A549 (cell line): Measurements from ENCODE around the gene ESYT3.

Experiments used
- CHD2 ChIP-seq: fragments of 150-350 bp; IDR thresholded peaks from 2 replicates; pipeline ENCODE4 v1.6.1; 2014; ENCODE audit warnings: low read length; ENCODE audit not compliant: partially characterized antibody
- EP300 ChIP-seq, 2 experiments: fragments of >200 bp; sonication (Bioruptor Twin); formaldehyde crosslinking; IDR thresholded peaks; 2 replicates in 1 of 2; 3 replicates in 1 of 2; pipeline ENCODE4 v1.6.1; 2016 to 2017
- FOSL2 ChIP-seq, 2 experiments: fragments of 450-650 bp in 1 of 2; fragments of >200 bp in 1 of 2; sonication (Bioruptor Twin) in 1 of 2; formaldehyde crosslinking; IDR thresholded peaks; 2 replicates each; pipeline versions ENCODE4 v1.5.0 to v1.6.1; 2016 to 2020; ENCODE audit warnings: mild to moderate bottlenecking in 1 of 2, moderate library complexity in 1 of 2
- POLR2A ChIP-seq: IDR thresholded peaks from 2 replicates; pipeline ENCODE4 v1.6.1; 2012; ENCODE audit warnings: mild to moderate bottlenecking, low read length
- RNF2 ChIP-seq: fragments of 200-600 bp; sonication (generic); IDR thresholded peaks from 2 replicates; pipeline ENCODE4 v1.6.1; 2016; ENCODE audit warnings: low read depth, mild to moderate bottlenecking, antibody characterized with exemption, moderate library complexity, borderline replicate concordance
- SMC3 ChIP-seq: fragments of >200 bp; sonication (Bioruptor Twin); formaldehyde crosslinking; IDR thresholded peaks from 3 replicates; pipeline ENCODE4 v1.6.1; 2018; ENCODE audit warnings: inconsistent platforms
- ZFP36 ChIP-seq: fragments of 450-650 bp; IDR thresholded peaks from 2 replicates; pipeline ENCODE4 v1.6.1; 2014; ENCODE audit warnings: borderline replicate concordance; ENCODE audit not compliant: partially characterized antibody
- TF ChIP-seq, protein P1 (sequence below): fragments of >200 bp; sonication (Bioruptor Twin); formaldehyde crosslinking; IDR thresholded peaks from 3 replicates; pipeline ENCODE4 v1.5.1; 2016
- TF ChIP-seq, protein P2 (sequence below): fragments of 200-600 bp; sonication (generic); IDR thresholded peaks from 2 replicates; pipeline ENCODE4 v1.6.1; 2016; ENCODE audit warnings: antibody characterized with exemption, mild to moderate bottlenecking, moderate library complexity
- TF ChIP-seq, protein P3 (sequence below): IDR thresholded peaks from 2 replicates; pipeline ENCODE4 v1.6.1; 2012

DNA sequence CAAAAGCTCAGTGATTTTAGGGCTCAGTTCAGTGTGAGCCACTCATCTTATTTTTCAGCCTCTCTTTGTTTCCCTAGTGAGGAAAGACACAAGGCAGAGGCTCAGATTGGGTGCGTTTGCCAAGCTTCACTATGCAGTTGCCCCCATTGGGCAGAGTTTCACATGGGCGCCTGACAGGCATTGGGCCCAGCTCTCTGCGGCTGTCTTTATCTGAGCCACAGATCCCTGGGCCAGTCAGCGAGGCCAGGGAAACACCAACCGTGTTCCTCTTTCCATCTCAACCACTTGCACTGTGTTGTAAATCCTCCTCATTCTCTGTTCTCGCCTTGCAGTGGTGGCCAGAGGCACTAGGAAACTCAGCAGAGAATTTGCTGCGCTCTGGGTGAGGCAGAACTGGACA lies 10.8 kb downstream of the ESYT3 start:
- TF ChIP-seq RNF2 (no peak), SMC3 (no peak), ZFP36 (no peak), FOSL2 (IDR thresholded peaks at IDR 0.05) (no peak), FOSL2 (CRISPR knock-in tag; IDR thresholded peaks at IDR 0.05) (no peak), EP300 (IDR thresholded peaks at IDR 0.05) (no peak), POLR2A (no peak), CHD2 (no peak)
- TF ChIP-seq, protein P1, sequence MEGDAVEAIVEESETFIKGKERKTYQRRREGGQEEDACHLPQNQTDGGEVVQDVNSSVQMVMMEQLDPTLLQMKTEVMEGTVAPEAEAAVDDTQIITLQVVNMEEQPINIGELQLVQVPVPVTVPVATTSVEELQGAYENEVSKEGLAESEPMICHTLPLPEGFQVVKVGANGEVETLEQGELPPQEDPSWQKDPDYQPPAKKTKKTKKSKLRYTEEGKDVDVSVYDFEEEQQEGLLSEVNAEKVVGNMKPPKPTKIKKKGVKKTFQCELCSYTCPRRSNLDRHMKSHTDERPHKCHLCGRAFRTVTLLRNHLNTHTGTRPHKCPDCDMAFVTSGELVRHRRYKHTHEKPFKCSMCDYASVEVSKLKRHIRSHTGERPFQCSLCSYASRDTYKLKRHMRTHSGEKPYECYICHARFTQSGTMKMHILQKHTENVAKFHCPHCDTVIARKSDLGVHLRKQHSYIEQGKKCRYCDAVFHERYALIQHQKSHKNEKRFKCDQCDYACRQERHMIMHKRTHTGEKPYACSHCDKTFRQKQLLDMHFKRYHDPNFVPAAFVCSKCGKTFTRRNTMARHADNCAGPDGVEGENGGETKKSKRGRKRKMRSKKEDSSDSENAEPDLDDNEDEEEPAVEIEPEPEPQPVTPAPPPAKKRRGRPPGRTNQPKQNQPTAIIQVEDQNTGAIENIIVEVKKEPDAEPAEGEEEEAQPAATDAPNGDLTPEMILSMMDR: no peak
- TF ChIP-seq, protein P2, sequence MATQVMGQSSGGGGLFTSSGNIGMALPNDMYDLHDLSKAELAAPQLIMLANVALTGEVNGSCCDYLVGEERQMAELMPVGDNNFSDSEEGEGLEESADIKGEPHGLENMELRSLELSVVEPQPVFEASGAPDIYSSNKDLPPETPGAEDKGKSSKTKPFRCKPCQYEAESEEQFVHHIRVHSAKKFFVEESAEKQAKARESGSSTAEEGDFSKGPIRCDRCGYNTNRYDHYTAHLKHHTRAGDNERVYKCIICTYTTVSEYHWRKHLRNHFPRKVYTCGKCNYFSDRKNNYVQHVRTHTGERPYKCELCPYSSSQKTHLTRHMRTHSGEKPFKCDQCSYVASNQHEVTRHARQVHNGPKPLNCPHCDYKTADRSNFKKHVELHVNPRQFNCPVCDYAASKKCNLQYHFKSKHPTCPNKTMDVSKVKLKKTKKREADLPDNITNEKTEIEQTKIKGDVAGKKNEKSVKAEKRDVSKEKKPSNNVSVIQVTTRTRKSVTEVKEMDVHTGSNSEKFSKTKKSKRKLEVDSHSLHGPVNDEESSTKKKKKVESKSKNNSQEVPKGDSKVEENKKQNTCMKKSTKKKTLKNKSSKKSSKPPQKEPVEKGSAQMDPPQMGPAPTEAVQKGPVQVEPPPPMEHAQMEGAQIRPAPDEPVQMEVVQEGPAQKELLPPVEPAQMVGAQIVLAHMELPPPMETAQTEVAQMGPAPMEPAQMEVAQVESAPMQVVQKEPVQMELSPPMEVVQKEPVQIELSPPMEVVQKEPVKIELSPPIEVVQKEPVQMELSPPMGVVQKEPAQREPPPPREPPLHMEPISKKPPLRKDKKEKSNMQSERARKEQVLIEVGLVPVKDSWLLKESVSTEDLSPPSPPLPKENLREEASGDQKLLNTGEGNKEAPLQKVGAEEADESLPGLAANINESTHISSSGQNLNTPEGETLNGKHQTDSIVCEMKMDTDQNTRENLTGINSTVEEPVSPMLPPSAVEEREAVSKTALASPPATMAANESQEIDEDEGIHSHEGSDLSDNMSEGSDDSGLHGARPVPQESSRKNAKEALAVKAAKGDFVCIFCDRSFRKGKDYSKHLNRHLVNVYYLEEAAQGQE: no peak
- TF ChIP-seq, protein P3, sequence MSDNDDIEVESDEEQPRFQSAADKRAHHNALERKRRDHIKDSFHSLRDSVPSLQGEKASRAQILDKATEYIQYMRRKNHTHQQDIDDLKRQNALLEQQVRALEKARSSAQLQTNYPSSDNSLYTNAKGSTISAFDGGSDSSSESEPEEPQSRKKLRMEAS: no peak
